Fibroblast of pulmonary artery (primary cell): ENCODE results near the gene PACS2.

Source experiments
- DNase-seq: peaks from one replicate; pipeline ENCODE4 v3.0.0-alpha.2; 2010; ENCODE audit warnings: low read depth
- H3K4me3 ChIP-seq: replicated peaks from 2 replicates; pipeline ENCODE4 v1.5.1; 2011; ENCODE audit warnings: low read depth, mild to moderate bottlenecking, control low read depth, low read length, moderate library complexity
- TF ChIP-seq, protein P1 (sequence below): IDR thresholded peaks from 2 replicates; pipeline ENCODE4 v1.5.1; 2011; ENCODE audit warnings: mild to moderate bottlenecking, control low read depth, low read length, inconsistent platforms; ENCODE audit errors: missing control alignments

PACS2 gene

DNA sequence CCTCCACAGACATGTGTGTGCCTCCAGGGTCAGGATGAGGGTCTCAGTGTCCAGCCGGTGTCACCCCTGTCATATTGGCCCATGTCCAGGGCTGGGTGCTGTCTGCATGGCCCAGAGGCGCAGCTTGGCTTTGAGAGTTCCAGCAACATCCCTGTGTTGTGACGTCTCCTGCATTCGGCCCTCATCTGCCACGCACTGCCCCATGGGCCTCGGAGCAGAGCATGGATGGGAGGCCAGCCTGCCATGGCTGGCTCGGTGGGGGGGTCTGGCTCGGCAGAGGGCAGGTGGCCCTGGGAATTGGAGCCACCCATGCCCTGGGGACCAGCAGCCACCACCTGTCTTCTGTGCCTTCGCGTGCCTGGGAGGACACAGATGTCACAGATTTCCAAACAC, 73.0 kb downstream of the PACS2 start:
- TF ChIP-seq, protein P1, sequence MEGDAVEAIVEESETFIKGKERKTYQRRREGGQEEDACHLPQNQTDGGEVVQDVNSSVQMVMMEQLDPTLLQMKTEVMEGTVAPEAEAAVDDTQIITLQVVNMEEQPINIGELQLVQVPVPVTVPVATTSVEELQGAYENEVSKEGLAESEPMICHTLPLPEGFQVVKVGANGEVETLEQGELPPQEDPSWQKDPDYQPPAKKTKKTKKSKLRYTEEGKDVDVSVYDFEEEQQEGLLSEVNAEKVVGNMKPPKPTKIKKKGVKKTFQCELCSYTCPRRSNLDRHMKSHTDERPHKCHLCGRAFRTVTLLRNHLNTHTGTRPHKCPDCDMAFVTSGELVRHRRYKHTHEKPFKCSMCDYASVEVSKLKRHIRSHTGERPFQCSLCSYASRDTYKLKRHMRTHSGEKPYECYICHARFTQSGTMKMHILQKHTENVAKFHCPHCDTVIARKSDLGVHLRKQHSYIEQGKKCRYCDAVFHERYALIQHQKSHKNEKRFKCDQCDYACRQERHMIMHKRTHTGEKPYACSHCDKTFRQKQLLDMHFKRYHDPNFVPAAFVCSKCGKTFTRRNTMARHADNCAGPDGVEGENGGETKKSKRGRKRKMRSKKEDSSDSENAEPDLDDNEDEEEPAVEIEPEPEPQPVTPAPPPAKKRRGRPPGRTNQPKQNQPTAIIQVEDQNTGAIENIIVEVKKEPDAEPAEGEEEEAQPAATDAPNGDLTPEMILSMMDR, result no peak
- no peak for DNase-seq
- no peak overlapping the region for H3K4me3 ChIP-seq

DNA sequence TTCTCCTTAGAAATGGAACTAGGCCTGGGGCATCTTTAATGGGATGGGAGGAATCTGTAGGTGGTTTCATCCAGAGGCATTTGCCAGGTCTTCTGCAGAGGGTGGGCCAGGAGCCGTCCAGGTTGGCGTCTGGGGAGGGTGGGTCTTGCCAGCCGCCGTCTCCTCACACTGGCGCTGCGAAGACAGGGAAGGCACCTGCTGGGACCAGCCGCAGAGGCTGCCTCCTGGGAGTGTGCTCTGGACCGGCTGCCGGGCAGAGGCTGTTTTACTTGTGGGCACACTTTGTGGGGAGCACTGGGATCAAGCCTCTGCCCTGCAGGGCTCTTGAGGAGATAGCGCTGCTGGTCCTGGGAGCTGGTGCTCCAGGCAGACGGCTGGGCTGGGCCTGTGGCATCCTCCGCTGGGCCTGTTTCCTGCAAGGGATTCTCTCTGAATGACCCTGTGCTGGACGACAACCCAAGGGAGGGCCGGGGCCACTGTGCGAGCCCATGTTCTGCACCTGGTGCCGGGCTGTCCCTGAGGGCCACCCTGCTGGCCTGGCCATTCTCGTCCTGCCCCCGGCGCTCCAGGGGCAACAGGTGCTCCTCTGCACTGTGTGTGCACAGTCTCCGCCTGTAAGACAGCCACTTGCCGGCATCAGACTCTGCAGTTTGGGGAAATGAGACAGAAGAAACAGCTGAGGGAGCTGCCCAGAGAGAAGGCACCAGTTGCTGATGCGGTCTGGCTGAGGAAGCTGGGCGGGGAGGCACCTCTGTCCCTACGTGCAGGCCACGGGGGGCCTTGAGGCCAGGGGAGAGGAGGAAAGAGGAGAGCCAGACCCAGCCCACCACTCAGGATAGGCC, 73.8 kb downstream of the PACS2 start:
- no peak for DNase-seq
- H3K4me3 ChIP-seq, result no peak overlapping the region
- TF ChIP-seq, protein P1, result no peak

DNA sequence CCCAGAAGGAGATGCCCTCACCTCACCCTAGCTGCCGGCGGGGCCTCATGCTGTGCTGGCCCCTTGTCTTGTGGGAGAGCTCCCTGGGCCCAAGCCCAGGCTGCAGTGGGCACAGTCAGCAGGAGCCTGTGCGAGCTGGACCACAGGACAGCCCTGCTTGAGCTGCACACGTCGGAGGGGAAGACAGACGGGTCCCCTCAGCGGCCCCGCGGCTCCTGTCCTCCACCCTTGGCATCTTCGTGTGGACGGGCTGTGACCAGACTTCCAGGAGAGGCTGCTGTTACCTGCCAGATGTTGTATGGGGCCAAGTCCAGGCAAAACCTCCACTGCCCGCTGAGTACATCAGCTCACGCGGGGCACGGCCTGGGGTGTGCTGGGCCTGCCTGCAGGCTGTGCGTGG, 74.4 kb downstream of the PACS2 start:
- DNase-seq, result no peak
- TF ChIP-seq, protein P1, result no peak
- H3K4me3 ChIP-seq, result no peak overlapping the region

DNA sequence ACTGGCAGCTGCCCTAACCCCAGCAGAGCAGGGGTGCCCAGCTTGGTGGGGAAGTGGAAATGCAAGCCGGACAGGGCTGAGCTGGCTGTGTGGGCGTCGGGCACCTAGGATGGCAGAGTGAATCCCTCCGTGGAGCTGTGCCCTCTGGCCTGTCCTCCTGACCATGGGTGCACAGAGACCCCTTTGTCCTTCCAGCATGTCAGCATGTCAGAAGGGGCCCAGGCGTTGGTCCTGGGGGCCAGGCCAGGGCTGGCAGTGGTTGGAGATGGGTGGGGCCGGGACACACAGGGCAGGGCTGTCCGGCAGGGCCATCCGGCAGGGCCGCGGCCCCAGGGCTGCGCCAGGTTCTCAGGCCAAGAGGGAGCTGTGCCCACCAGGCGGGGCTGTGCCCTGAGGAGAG, 75.0 kb downstream of the PACS2 start:
- TF ChIP-seq, protein P1, result no peak
- no peak for DNase-seq
- no peak overlapping the region for H3K4me3 ChIP-seq

DNA sequence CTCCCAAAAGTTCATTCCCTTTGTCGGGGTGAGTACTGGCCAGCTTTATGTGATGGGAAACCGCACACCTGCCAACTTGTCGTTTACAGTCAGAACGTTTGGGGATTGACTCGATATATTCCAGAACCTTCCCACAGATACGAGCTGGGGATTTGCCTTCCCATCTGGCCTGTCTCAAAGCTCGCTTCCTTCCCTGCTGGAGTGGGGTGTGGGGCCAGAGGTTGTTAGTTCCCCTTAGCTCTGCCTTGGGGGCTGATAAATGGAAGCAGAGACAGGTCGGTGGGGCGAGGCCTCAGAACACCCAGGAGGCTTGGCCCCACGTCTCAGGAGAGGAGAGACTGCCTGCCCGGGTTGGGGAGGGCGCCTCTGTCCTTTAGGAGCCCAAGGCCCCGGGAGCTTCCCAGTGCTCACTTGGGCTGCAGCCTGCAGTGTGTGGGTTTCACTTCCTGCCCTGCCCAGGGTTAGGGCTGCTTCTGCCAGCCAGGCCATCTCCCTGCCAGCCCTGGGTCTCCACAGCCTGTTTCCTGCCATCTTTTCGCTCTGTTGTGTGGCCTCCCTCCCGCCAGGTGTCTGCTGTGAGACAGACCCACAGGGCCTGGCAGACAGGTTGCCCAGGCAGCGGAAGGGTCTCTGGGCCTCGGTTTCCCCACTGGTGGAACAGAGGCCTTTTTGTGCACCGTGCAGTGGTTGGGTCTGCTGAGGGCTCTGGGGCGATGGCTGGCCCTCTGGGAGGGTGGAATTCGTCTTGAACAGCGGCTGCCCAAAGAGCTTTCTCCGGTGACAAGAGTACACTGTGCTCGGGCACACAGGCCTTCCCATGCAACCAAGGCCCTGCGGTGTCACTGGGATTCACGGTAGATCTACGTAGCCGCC, 75.7 kb downstream of the PACS2 start:
- DNase-seq, result no peak
- no peak overlapping the region for H3K4me3 ChIP-seq
- TF ChIP-seq, protein P1, result no peak

DNA sequence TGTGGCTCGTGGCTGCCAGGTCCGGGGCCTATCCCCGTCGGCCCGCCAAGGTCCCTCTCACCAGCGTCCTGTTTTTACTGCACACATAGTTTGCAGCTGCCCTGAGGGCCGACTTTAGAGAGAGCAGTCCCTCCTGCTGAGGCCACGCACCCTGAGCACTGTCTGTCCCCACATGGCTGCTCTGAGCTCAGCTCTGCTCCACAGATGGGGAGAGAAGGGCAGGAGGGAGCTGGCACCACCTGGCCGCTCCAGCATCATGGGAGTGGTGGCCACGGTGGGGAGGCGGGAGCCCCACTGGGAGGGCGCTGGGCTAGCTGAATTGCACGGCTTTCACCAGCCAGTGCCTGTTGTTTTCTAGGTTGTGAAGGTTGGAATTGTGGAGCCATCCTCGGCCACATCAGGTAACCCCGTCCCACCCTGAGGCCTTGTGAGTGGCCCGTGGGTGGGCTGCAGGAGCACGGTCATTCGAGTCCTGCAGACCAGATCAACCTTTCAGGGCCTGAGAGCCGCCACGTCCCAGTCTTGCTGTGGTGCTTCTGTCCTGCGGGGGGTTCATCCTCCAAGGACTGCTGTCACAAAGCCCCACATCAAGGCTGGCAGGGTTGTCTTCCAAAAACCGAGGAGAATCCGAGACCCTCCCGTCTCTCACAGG, 76.4 kb downstream of the PACS2 start:
- DNase-seq, result no peak
- H3K4me3 ChIP-seq, result no peak overlapping the region
- TF ChIP-seq, protein P1, result no peak
